Prostate gland (tissue), 2 donors: Measurements from ENCODE around the gene RASL10A. TPM values are rescaled to one million over a fixed set of nuclear protein-coding genes. Genes with fewer than 3 reads are reported as not detected.

Experiments used
- DNase-seq: peaks from one replicate; pipeline ENCODE4 v3.0.0-alpha.2; 2019; ENCODE audit warnings: low spot score
- H3K27ac ChIP-seq, 2 donors: fragments of 200-600 bp; sonication (generic); 2 replicates each; pipeline ENCODE4 v1.5.1; 2017 to 2019
- H3K27me3 ChIP-seq: fragments of 200-600 bp; sonication (generic); replicated peaks from 2 replicates; pipeline ENCODE4 v1.5.1; 2019; ENCODE audit not compliant: insufficient read depth
- H3K36me3 ChIP-seq, 2 donors: fragments of 200-600 bp; sonication (generic); 1 replicate in 1 of 2; 2 replicates in 1 of 2; pipeline versions ENCODE4 v1.5.1 to v1.8.1; 2017 to 2019
- H3K4me1 ChIP-seq: fragments of 200-600 bp; sonication (generic); replicated peaks from 2 replicates; pipeline ENCODE4 v1.5.1; 2019
- H3K4me3 ChIP-seq, 2 donors: fragments of 200-600 bp; sonication (generic); 2 replicates each; pipeline ENCODE4 v1.5.1; 2017 to 2019
- H3K9me3 ChIP-seq: fragments of 200-600 bp; sonication (generic); 2 replicates; pipeline ENCODE4 v1.5.1; 2017
- POLR2A ChIP-seq: fragments of 450-650 bp; IDR thresholded peaks from one replicate; pipeline ENCODE4 v1.6.1; 2016; ENCODE audit warnings: antibody characterized with exemption, mild to moderate bottlenecking
- POLR2AphosphoS5 ChIP-seq: sonication (generic); formaldehyde crosslinking; IDR thresholded peaks from one replicate; pipeline ENCODE4 v1.6.1; 2017; ENCODE audit warnings: antibody characterized with exemption
- WGBS: methylation state at CpG from one replicate; pipeline ENCODE4 v1.1.5; 2018; 5-methylcytosine and 5-hydroxymethylcytosine counted together
- intact Hi-C: fragments of 100-400 bp; cut with DNase I; formaldehyde crosslinking; loops from one replicate; pipeline ENCODE4 v1.14.2; 2022
- total RNA-seq, 2 donors: library from RNA; depleted of rRNA; stranded (reverse); fragments of >200 nt; gene quantifications; one replicate each; pipeline ENCODE4 v1.1.0, GENCODE V29; 2016
- TF ChIP-seq, protein P1 (sequence below), 4 experiments: fragments of 200-600 bp in 2 of 4; fragments of 450-650 bp in 2 of 4; sonication (generic) in 2 of 4; IDR thresholded peaks; 1 replicate in 3 of 4; 2 replicates in 1 of 4; pipeline ENCODE4 v1.5.1; 2016 to 2019; ENCODE audit warnings: antibody characterized with exemption in 4 of 4, mild to moderate bottlenecking in 2 of 4, moderate library complexity in 2 of 4

Gene RASL10A
- total RNA-seq, 2 donors from 2014 or later = 9.2 to 15.1 TPM

DNA sequence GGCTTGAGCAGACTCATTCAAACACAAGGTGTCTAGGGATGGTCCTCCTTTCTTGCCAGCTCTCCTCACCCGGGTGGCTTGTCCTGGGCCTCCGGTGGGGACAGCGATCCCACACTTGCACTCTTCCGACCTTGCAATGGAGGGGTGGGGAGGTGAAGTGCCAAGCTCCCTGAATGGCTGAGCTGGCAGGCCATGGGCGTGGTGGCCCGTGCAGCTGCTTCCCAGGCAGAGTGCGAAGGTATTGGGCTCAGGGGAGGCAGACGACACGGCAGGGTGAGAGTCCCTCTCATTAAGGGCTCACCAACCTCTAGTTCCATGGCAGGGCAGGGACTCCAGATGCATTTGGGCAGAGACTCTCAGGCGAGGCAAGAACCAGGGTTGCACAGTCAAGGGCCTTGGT is 11.0 kb upstream of the RASL10A start:
- Histone ChIP-seq H3K4me3 (no peak overlapping the region), H3K27me3 (no peaks in the 10 kb centered on the region), H3K36me3 (peaks cover 5 to 18% of the 10 kb centered on the region in 2 donors), H3K4me1 (no peaks in the 10 kb centered on the region), H3K27ac (no peak overlapping the region), H3K9me3 (no peaks in the 10 kb centered on the region)
- no peak for DNase-seq
- TF ChIP-seq POLR2A (no peak), POLR2AphosphoS5 (no peak)
- TF ChIP-seq, protein P1, sequence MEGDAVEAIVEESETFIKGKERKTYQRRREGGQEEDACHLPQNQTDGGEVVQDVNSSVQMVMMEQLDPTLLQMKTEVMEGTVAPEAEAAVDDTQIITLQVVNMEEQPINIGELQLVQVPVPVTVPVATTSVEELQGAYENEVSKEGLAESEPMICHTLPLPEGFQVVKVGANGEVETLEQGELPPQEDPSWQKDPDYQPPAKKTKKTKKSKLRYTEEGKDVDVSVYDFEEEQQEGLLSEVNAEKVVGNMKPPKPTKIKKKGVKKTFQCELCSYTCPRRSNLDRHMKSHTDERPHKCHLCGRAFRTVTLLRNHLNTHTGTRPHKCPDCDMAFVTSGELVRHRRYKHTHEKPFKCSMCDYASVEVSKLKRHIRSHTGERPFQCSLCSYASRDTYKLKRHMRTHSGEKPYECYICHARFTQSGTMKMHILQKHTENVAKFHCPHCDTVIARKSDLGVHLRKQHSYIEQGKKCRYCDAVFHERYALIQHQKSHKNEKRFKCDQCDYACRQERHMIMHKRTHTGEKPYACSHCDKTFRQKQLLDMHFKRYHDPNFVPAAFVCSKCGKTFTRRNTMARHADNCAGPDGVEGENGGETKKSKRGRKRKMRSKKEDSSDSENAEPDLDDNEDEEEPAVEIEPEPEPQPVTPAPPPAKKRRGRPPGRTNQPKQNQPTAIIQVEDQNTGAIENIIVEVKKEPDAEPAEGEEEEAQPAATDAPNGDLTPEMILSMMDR (IDR thresholded peaks at IDR 0.05) = no peak
- 85% methylated on average over 10 of the region's 10 CpGs for WGBS
- intact Hi-C loops = no loop called here

DNA sequence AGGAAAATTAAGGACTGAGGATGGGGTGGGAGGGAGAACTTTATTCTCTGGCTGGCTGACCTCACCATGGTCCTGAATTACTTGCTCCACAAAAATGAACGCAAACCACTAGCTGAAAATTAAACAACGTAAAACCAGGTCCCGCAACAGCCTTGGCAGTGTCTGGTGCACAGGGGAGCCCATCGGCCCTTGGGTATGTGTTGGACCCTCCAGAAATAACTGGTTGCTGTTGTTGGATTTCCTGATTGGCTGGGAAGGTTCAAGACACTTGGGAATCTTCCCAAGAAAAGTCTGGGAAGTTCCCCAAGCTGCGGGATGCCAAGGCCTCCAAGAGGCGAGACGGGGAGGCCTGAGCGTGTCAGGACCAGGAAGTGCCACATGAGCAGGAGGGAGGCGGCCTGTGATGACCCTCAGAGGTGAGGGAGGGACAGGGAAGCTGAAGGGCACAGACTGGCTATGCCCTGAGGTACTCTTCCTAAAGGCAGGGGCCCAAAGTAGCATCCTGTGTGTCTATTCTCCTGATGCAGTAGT is 10.4 kb upstream of the RASL10A start:
- intact Hi-C loops = no loop called here
- no peaks in the 10 kb centered on the region for H3K27me3 ChIP-seq
- no peaks in the 10 kb centered on the region for H3K9me3 ChIP-seq
- H3K4me1 ChIP-seq = no peaks in the 10 kb centered on the region
- no peak overlapping the region for H3K27ac ChIP-seq
- 41% methylated on average over 9 of the region's 9 CpGs for WGBS
- H3K4me3 ChIP-seq = no peak overlapping the region
- no peak for DNase-seq
- TF ChIP-seq, protein P1 (IDR thresholded peaks at IDR 0.05) = no peak
- TF ChIP-seq POLR2AphosphoS5 (no peak), POLR2A (no peak)
- peaks cover 5 to 18% of the 10 kb centered on the region in 2 donors for H3K36me3 ChIP-seq

- no peaks in the 10 kb centered on the region for H3K27me3 ChIP-seq
- no peak overlapping the region for H3K27ac ChIP-seq
- H3K9me3 ChIP-seq = no peaks in the 10 kb centered on the region
- intact Hi-C loops = no loop called here
- TF ChIP-seq, protein P1 (IDR thresholded peaks at IDR 0.05) = no peak
- TF ChIP-seq POLR2A = no peak
- TF ChIP-seq POLR2AphosphoS5 = no peak
- H3K4me3 ChIP-seq = no peak overlapping the region
- no peaks in the 10 kb centered on the region for H3K4me1 ChIP-seq
- H3K36me3 ChIP-seq = peaks cover 5 to 18% of the 10 kb centered on the region in 2 donors
- no peak for DNase-seq
- whole genome bisulfite sequencing = 82% methylated on average over 8 of the region's 8 CpGs
Measured at GRCh38 chr22:29325356-29325755, 9.9 kb upstream of the RASL10A start.

GRCh38 chr22:29323641-29324040 is 8.1 kb upstream of the RASL10A start:
- TF ChIP-seq POLR2AphosphoS5 = no peak
- TF ChIP-seq POLR2A = no peak
- TF ChIP-seq, protein P1 (IDR thresholded peaks at IDR 0.05) = no peak
- no peaks in the 10 kb centered on the region for H3K27me3 ChIP-seq
- H3K4me3 ChIP-seq = no peak overlapping the region
- DNase-seq = no peak
- H3K9me3 ChIP-seq = no peaks in the 10 kb centered on the region
- intact Hi-C loops = no loop called here
- no peak overlapping the region for H3K27ac ChIP-seq
- peaks cover 5 to 10% of the 10 kb centered on the region in 2 donors for H3K36me3 ChIP-seq
- H3K4me1 ChIP-seq = no peaks in the 10 kb centered on the region

DNA sequence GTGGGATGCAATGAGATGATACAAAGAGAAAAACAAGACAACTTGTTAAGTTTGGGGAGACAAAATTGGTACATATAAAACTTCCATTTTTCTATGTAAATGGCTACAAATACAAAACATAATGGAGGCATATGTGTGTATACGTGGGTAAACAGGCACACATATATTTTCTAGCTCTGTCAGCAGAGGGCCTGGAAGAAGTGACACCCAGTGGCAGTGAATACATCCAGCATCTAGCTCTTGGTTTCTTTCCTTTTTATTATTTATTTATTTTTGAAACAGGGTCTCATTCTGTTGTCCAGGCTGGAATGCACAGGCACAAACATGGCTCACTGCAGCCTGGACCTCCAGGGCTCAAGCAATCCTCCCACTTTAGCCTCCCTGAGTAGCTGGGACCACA is 5.0 kb upstream of the RASL10A start:
- DNase-seq = no peak
- intact Hi-C loops = no loop called here
- no peaks in the 10 kb centered on the region for H3K27me3 ChIP-seq
- TF ChIP-seq POLR2A (no peak), POLR2AphosphoS5 (no peak)
- TF ChIP-seq, protein P1 (IDR thresholded peaks at IDR 0.05) = no peak
- 90% methylated on average over 1 of the region's 1 CpG for WGBS
- H3K9me3 ChIP-seq = no peaks in the 10 kb centered on the region
- no peak overlapping the region for H3K4me3 ChIP-seq
- no peak overlapping the region for H3K27ac ChIP-seq
- H3K4me1 ChIP-seq = no peaks in the 10 kb centered on the region
- no peaks in the 10 kb centered on the region for H3K36me3 ChIP-seq
